GM12874 (cell line): ENCODE measurements around the gene MOK.

Experiments used
- CTCF ChIP-seq: IDR thresholded peaks from 2 replicates; pipeline ENCODE4 v1.5.1; 2011; ENCODE audit warnings: low read depth, mild to moderate bottlenecking, control low read depth, low read length, moderate library complexity; ENCODE audit not compliant: insufficient read depth

MOK gene

GRCh38 chr14:102210421-102211042, 94.4 kb downstream of the MOK start:
- TF ChIP-seq CTCF = no peak

GRCh38 chr14:102209224-102209966, 95.6 kb downstream of the MOK start:
- no peak for TF ChIP-seq CTCF

- TF ChIP-seq CTCF = no peak
These were observed 96.2 kb downstream of the MOK start for GRCh38 chr14:102208741-102209140.

- no peak for TF ChIP-seq CTCF
These were observed 97.1 kb downstream of the MOK start for GRCh38 chr14:102207831-102208365.

GRCh38 chr14:102206918-102207317, 98.0 kb downstream of the MOK start:
- no peak for TF ChIP-seq CTCF

GRCh38 chr14:102205560-102205959, 99.4 kb downstream of the MOK start:
- TF ChIP-seq CTCF = no peak

GRCh38 chr14:102203382-102203781, 101.6 kb downstream of the MOK start:
- no peak for TF ChIP-seq CTCF
